Neural crest cell (in vitro differentiated cells): ENCODE data around the gene ARFRP1. TPM values are rescaled to one million over a fixed set of nuclear protein-coding genes. Genes with fewer than 3 reads are reported as not detected.
"Not testable (repeated sequence)": the region's sequence is repeated elsewhere in the genome, so short reads cannot be mapped to it uniquely, and the experiment has no call there.

Experiments used
- DNase-seq: peaks from one replicate; pipeline ENCODE4 v3.0.0; 2021; ENCODE audit warnings: low read depth, mixed read lengths, low spot score
- H3K27ac Mint-ChIP-seq: one replicate; pipeline ENCODE4 v1.8.0; 2021; ENCODE audit warnings: mild to moderate bottlenecking, mixed read lengths; ENCODE audit not compliant: unreplicated experiment
- H3K27me3 Mint-ChIP-seq: 2 replicates; pipeline ENCODE4 v1.8.0; 2021; ENCODE audit warnings: low read depth, mild to moderate bottlenecking, mixed read lengths
- H3K36me3 Mint-ChIP-seq: 2 replicates; pipeline ENCODE4 v1.8.0; 2021; ENCODE audit warnings: low read depth, mild to moderate bottlenecking, mixed read lengths
- H3K4me1 Mint-ChIP-seq: 2 replicates; pipeline ENCODE4 v1.8.0; 2021; ENCODE audit warnings: mixed read lengths
- H3K4me3 Mint-ChIP-seq: one replicate; pipeline ENCODE4 v1.8.0; 2021; ENCODE audit warnings: mild to moderate bottlenecking, mixed read lengths
- H3K9me3 Mint-ChIP-seq: 2 replicates; pipeline ENCODE4 v1.8.0; 2021; ENCODE audit warnings: mixed read lengths
- CTCF ChIP-seq: fragments of 200-600 bp; sonication (generic); conservative IDR thresholded peaks from 2 replicates; pipeline ENCODE4 v1.5.0; 2021; ENCODE audit warnings: antibody characterized with exemption, mild to moderate bottlenecking
- total RNA-seq: library from RNA; stranded (reverse); gene quantifications from 2 replicates; pipeline ENCODE4 v1.2.1, GENCODE V29; 2021

The ARFRP1 gene
- total RNA-seq, 1 donor from 2014 or later: 42.1 TPM

GRCh38 chr20:63731410-63731809, 23.6 kb upstream of the ARFRP1 start:
- H3K4me3 Mint-ChIP-seq: no peak overlapping the region
- peaks cover 8% of the 10 kb centered on the region for H3K27me3 Mint-ChIP-seq
- peaks cover 2% of the 10 kb centered on the region for H3K9me3 Mint-ChIP-seq
- H3K27ac Mint-ChIP-seq: no peak overlapping the region
- no peaks in the 10 kb centered on the region for H3K4me1 Mint-ChIP-seq
- DNase-seq: no peak
- peaks cover 19% of the 10 kb centered on the region for H3K36me3 Mint-ChIP-seq
- no peak for TF ChIP-seq CTCF

- H3K9me3 Mint-ChIP-seq, H3K4me3 Mint-ChIP-seq, H3K4me1 Mint-ChIP-seq, H3K27ac Mint-ChIP-seq, DNase-seq, H3K27me3 Mint-ChIP-seq: not testable (repeated sequence)
- peaks cover 19% of the 10 kb centered on the region for H3K36me3 Mint-ChIP-seq
These were observed 22.5 kb upstream of the ARFRP1 start for GRCh38 chr20:63730189-63730733.

DNA sequence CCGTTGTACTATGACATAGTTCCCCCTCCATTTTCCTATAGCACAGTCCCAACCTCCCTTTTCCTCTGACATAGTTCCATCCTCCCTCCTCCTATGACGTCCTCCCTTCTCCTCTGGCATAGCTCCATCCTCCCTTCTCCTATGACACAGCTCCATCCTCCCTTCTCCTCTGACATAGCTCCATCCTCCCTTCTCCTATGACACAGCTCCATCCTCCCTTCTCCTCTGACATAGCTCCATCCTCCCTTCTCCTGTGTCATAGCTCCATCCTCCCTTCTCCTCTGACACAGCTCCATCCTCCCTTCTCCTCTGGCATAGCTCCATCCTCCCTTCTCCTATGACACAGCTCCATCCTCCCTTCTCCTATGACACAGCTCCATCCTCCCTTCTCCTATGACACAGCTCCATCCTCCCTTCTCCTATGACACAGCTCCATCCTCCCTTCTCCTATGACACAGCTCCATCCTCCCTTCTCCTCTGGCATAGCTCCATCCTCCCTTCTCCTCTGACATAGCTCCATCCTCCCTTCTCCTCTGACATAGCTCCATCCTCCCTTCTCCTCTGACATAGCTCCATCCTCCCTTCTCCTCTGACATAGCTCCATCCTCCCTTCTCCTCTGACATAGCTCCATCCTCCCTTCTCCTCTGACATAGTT, 15.3 kb upstream of the ARFRP1 start:
- not testable (repeated sequence) for H3K27me3 Mint-ChIP-seq, H3K27ac Mint-ChIP-seq, DNase-seq, H3K4me3 Mint-ChIP-seq, H3K4me1 Mint-ChIP-seq, H3K9me3 Mint-ChIP-seq
- H3K36me3 Mint-ChIP-seq: peaks cover 42% of the 10 kb centered on the region

DNA sequence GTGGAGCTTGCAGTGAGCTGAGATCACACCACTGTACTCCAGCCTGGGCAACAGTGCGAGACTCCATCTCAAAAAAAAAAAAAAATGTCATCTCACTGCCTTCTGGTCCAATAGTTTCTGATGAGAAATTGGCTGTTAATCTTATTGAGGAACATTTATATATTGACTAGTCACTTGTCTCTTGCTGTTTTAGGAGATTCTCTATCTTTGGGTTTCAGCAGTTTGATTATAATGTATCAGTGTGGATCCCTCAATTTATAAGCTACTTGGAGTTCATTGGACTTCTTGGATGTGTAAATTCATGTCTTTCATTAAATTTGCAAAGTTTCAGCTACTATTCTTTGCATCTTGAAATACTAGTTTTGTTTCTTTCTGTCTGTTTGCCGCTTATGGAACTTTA, 11.2 kb upstream of the ARFRP1 start:
- peaks cover 9% of the 10 kb centered on the region for H3K9me3 Mint-ChIP-seq
- H3K4me3 Mint-ChIP-seq: no peak overlapping the region
- H3K27me3 Mint-ChIP-seq: no peaks in the 10 kb centered on the region
- H3K27ac Mint-ChIP-seq: no peak overlapping the region
- peaks cover 55% of the 10 kb centered on the region for H3K36me3 Mint-ChIP-seq
- no peaks in the 10 kb centered on the region for H3K4me1 Mint-ChIP-seq
- no peak for DNase-seq
- TF ChIP-seq CTCF: no peak

GRCh38 chr20:63714858-63715257, 7.1 kb upstream of the ARFRP1 start:
- Mint-ChIP-seq H3K27me3 (no peaks in the 10 kb centered on the region), H3K9me3 (peaks cover 13% of the 10 kb centered on the region), H3K27ac (no peak overlapping the region), H3K4me3 (no peak overlapping the region), H3K4me1 (peaks cover 7% of the 10 kb centered on the region), H3K36me3 (peaks cover 54% of the 10 kb centered on the region)
- no peak for DNase-seq
- no peak for TF ChIP-seq CTCF

DNA sequence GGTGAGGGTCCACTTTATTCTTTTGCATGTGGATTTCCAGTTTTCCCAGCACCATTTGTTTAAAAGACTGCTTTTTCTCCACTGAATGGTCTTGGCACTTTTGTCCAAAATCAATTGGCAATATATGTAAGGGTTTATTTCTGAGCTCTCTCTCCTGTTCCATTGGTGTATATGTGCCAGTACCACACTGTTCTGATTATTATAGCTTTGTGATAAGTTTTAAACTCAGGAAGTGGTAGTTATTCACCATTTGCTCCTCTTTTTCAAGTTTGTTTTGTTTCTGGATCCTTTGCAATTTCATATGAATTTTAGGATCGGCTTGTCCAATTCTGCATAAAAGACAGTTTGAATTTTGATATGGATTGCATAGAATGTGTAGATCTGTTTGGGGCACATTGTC, 4.4 kb upstream of the ARFRP1 start:
- Mint-ChIP-seq H3K4me1 (peaks cover 15% of the 10 kb centered on the region), H3K4me3 (peak overlapping the region; percentile 71), H3K27ac (no peak overlapping the region), H3K27me3 (no peaks in the 10 kb centered on the region), H3K36me3 (peaks cover 43% of the 10 kb centered on the region), H3K9me3 (peaks cover 9% of the 10 kb centered on the region)
- TF ChIP-seq CTCF: no peak
- no peak for DNase-seq
